ENCODE measurements around the gene PPP6R3.

GRCh38 chr11:68441466-68442230, 18.9 kb upstream of the PPP6R3 start:
- TF ChIP-seq GATA2 (IDR thresholded peaks at IDR 0.05; ENCODE audit: low read depth, low read length): no peak
- TF ChIP-seq GATA3 (IDR thresholded peaks at IDR 0.05; ENCODE audit: low read depth, low read length): no peak

Measured in SH-SY5Y (cell line).